ENCODE results near the gene NFATC4.

NFATC4 gene

GRCh38 chr14:24409192-24409591 lies 41.2 kb downstream of the NFATC4 start:
- Histone ChIP-seq H3K27ac (ENCODE audit: low read depth, low read length, poor library complexity, severe bottlenecking) (peak overlapping the region; percentile 61), H3K9me3 (ENCODE audit: low read length) (no peaks in the 10 kb centered on the region), H3K4me3 (ENCODE audit: low read depth, low read length, poor library complexity, severe bottlenecking) (no peak overlapping the region), H3K27me3 (ENCODE audit: insufficient read depth, low read length) (no peaks in the 10 kb centered on the region), H3K9me2 (ENCODE audit: low read depth, low read length) (no peaks in the 10 kb centered on the region), H3F3A (ENCODE audit: insufficient read depth, low read length) (no peaks in the 10 kb centered on the region), H3K4me1 (ENCODE audit: insufficient read depth, low read length, severe bottlenecking) (peaks cover 28% of the 10 kb centered on the region), H4K20me1 (ENCODE audit: insufficient read depth, low read length) (no peaks in the 10 kb centered on the region), H3K36me3 (ENCODE audit: insufficient read depth, low read length) (no peaks in the 10 kb centered on the region), H2AFZ (ENCODE audit: low read length) (no peak overlapping the region), H3K79me2 (ENCODE audit: insufficient read depth, low read length) (no peaks in the 10 kb centered on the region), H3K4me2 (ENCODE audit: low read length) (no peak overlapping the region; the same call in 1 of the 2 replicates), H3K9ac (ENCODE audit: low read length) (no peak overlapping the region; the same call in 1 of the 2 replicates)
- TF ChIP-seq CTCF (IDR thresholded peaks at IDR 0.05; ENCODE audit: low read length) (no peak), EZH2 (IDR thresholded peaks at IDR 0.05; ENCODE audit: borderline replicate concordance, low read length) (no peak)

GRCh38 chr14:24409956-24410355 lies 42.0 kb downstream of the NFATC4 start:
- Histone ChIP-seq H3K9me3 (ENCODE audit: low read length) (no peaks in the 10 kb centered on the region), H3K27ac (ENCODE audit: low read depth, low read length, poor library complexity, severe bottlenecking) (peak overlapping the region; percentile 61), H3K9me2 (ENCODE audit: low read depth, low read length) (no peaks in the 10 kb centered on the region), H4K20me1 (ENCODE audit: insufficient read depth, low read length) (no peaks in the 10 kb centered on the region), H3K9ac (ENCODE audit: low read length) (no peak overlapping the region), H3K4me3 (ENCODE audit: low read depth, low read length, poor library complexity, severe bottlenecking) (no peak overlapping the region), H3K4me2 (ENCODE audit: low read length) (no peak overlapping the region), H3K79me2 (ENCODE audit: insufficient read depth, low read length) (no peaks in the 10 kb centered on the region), H3K36me3 (ENCODE audit: insufficient read depth, low read length) (no peaks in the 10 kb centered on the region), H3F3A (ENCODE audit: insufficient read depth, low read length) (no peaks in the 10 kb centered on the region), H2AFZ (ENCODE audit: low read length) (no peak overlapping the region), H3K4me1 (ENCODE audit: insufficient read depth, low read length, severe bottlenecking) (peaks cover 28% of the 10 kb centered on the region), H3K27me3 (ENCODE audit: insufficient read depth, low read length) (no peaks in the 10 kb centered on the region)
- TF ChIP-seq CTCF (IDR thresholded peaks at IDR 0.05; ENCODE audit: low read length) (no peak), EZH2 (IDR thresholded peaks at IDR 0.05; ENCODE audit: borderline replicate concordance, low read length) (no peak)

GRCh38 chr14:24411443-24412389 lies 43.7 kb downstream of the NFATC4 start:
- H3K4me1 ChIP-seq (ENCODE audit: insufficient read depth, low read length, severe bottlenecking), result peaks cover 27% of the 10 kb centered on the region
- no peaks in the 10 kb centered on the region for H3K9me3 ChIP-seq (ENCODE audit: low read length)
- no peaks in the 10 kb centered on the region for H3K36me3 ChIP-seq (ENCODE audit: insufficient read depth, low read length)
- no peak overlapping the region for H3K4me3 ChIP-seq (ENCODE audit: low read depth, low read length, poor library complexity, severe bottlenecking)
- H2AFZ ChIP-seq (ENCODE audit: low read length), result no peak overlapping the region
- H3K4me2 ChIP-seq (ENCODE audit: low read length), result no peak overlapping the region
- no peak overlapping the region for H3K27ac ChIP-seq (ENCODE audit: low read depth, low read length, poor library complexity, severe bottlenecking)
- TF ChIP-seq CTCF (IDR thresholded peaks at IDR 0.05; ENCODE audit: low read length) (peak; percentile 74), EZH2 (IDR thresholded peaks at IDR 0.05; ENCODE audit: borderline replicate concordance, low read length) (no peak)
- H4K20me1 ChIP-seq (ENCODE audit: insufficient read depth, low read length), result no peaks in the 10 kb centered on the region
- H3K27me3 ChIP-seq (ENCODE audit: insufficient read depth, low read length), result 0 out of 2 replicates have a peak, but pooled peaks cover 6% of the 10 kb centered on the region
- no peaks in the 10 kb centered on the region for H3K9me2 ChIP-seq (ENCODE audit: low read depth, low read length)
- no peaks in the 10 kb centered on the region for H3K79me2 ChIP-seq (ENCODE audit: insufficient read depth, low read length)
- H3F3A ChIP-seq (ENCODE audit: insufficient read depth, low read length), result no peaks in the 10 kb centered on the region
- H3K9ac ChIP-seq (ENCODE audit: low read length), result no peak overlapping the region
